Measurements from ENCODE around the gene SLC25A47. TPM values are rescaled to one million over a fixed set of nuclear protein-coding genes. Genes with fewer than 3 reads are reported as not detected.
A peak's percentile ranks its signal among the peaks of the same experiment; 100 is the strongest.
"Not testable (repeated sequence)": the region's sequence is repeated elsewhere in the genome, so short reads cannot be mapped to it uniquely, and the experiment has no call there.

Gene SLC25A47
- total and polyA plus RNA-seq, 3 donors from 2014 or later: 0.37 to 0.87 (median 0.78) TPM

DNA sequence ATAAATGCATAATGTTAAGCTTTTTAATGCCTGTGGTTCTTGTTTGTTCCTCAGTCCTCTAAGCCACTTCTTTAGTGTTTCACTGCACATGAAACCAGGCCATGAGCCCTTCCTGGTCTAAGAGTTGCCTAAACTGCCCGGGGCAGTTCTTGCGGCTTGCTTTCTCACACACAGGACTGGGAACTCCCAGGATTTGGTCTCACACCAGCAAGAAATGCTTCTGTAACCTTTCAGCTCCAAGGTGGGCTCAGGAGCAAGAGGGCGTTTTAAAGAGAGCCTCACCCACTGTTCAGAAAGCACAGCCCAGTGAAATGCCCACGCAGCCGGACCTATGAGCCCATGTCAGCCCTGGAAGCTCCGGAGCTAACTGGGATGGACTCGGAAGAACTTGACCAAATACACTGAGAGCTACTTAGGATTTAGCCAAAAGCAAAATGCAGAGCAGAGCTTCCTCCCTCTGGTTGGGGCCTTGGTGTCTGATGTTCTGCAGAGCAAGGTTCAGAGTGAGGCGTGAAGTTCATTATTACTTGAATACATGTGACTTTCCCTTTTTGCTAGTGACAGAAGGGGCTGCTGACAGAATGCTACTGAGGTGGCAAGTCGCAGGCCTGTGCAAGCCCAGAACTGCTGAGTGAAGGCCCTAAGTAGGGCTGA is 40.2 kb upstream of the SLC25A47 start:
- 75 to 92% methylated on average over 9 of the region's 9 CpGs for WGBS, 2 donors
- Histone ChIP-seq H3K4me1 (peaks cover 17% of the 10 kb centered on the region), H3K36me3 (ENCODE audit: low read depth, missing control alignments) (no peaks in the 10 kb centered on the region), H3K9me3 (no peaks in the 10 kb centered on the region), H3K27me3 (no peaks in the 10 kb centered on the region), H3K27ac (no peak overlapping the region), H3K4me3 (no peak overlapping the region)
- DNase-seq: no peak
- intact Hi-C loops (cut with DNase I; ENCODE audit: low total_unique reads): no loop called here
- TF ChIP-seq POLR2A (IDR thresholded peaks at IDR 0.05): no peak
- TF ChIP-seq CTCF (IDR thresholded peaks at IDR 0.05): no peak

DNA sequence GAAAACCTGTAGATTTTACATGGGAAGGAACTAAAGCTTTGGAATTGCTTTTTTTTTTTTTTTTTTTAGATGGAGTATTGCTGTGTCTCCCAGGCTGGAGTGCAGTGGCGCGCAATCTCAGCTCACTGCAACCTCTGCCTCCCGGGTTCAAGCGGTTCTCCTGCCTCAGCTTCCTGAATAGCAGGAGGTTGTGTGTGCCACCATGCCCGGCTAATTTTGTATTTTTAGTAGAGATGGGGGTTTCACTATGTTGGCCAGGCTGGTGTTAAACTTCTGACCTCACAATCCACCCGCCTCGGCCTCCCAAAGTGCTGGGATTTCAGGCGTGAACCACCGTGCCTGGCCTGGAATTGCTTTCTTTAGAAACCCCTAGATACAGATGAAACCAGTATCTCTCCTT is 39.7 kb upstream of the SLC25A47 start:
- intact Hi-C loops (cut with DNase I; ENCODE audit: low total_unique reads); H3K9me3 ChIP-seq; DNase-seq; H3K27ac ChIP-seq; H3K36me3 ChIP-seq (ENCODE audit: low read depth, missing control alignments); H3K27me3 ChIP-seq; H3K4me3 ChIP-seq: not testable (repeated sequence)
- WGBS, 2 donors: 90 to 96% methylated on average over 9 of the region's 9 CpGs
- peaks cover 18% of the 10 kb centered on the region for H3K4me1 ChIP-seq

GRCh38 chr14:100283984-100284881 is 38.9 kb upstream of the SLC25A47 start:
- intact Hi-C loops (cut with DNase I; ENCODE audit: low total_unique reads): no loop called here
- peaks cover 26% of the 10 kb centered on the region for H3K4me1 ChIP-seq
- H3K27me3 ChIP-seq: no peaks in the 10 kb centered on the region
- no peak for TF ChIP-seq CTCF (IDR thresholded peaks at IDR 0.05)
- no peaks in the 10 kb centered on the region for H3K36me3 ChIP-seq (ENCODE audit: low read depth, missing control alignments)
- H3K4me3 ChIP-seq: peak overlapping the region; percentile 78 to 87
- H3K9me3 ChIP-seq: no peaks in the 10 kb centered on the region
- DNase-seq: no peak
- WGBS, 2 donors: 38 to 50% methylated on average over 26 of the region's 26 CpGs
- H3K27ac ChIP-seq: peak overlapping the region in 1 of 2 donors; percentile 94

DNA sequence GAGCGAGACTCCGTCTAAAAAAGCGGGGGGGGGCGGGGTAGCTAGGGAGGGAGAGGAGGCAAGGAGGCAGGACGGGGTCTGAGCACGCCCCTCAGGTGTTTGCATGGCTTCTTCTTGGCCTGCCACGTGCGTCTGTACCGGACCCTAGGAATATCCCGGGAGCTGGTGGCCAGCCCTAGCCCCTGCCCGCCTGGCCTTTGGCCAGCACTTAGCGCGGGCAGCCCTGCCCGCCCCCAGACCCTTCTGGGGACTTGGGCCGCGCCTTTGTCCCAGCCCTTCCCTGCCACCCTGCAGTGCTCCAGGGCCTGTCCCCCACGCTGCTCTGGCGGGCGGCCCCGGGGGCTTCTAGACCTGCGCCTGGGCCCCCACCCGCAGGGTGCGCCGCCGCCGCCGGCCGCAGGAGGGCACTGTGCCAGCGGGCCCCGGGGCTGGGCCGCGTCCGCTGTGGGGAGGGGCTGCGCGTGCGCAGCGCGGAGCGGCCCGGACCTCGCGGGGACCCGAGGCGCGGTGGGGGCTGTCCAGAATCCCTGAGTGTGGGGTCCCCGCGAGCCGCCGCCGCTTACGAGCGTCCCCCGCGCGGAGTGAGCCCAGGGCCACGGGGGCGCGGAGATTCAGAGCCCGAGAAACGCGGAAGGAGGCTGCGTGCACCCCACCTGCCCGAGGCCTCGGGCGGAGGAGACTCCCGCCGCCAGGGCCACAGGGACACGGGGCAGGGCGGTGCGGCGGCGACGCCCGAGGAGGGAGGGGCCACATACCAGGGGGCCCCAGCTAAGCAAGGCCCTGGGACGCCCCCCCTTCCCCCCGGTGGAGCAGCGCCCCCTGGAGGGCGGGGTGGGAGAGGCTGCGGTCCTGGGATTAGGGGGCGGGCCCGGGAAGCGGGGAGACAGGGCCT is 37.9 kb upstream of the SLC25A47 start:
- Histone ChIP-seq H3K36me3 (ENCODE audit: low read depth, missing control alignments) (no peaks in the 10 kb centered on the region), H3K27ac (peak overlapping the region; percentile 91 to 94), H3K27me3 (no peaks in the 10 kb centered on the region), H3K4me3 (peak overlapping the region; percentile 78 to 87), H3K4me1 (peaks cover 37% of the 10 kb centered on the region), H3K9me3 (no peaks in the 10 kb centered on the region)
- WGBS, 2 donors: 1 to 2% methylated on average over 5 to 75 of the region's 82 CpGs
- peak; percentile 71 for DNase-seq
- TF ChIP-seq POLR2A (IDR thresholded peaks at IDR 0.05): no peak
- TF ChIP-seq CTCF (IDR thresholded peaks at IDR 0.05): peak; percentile 77 to 92 (median 78)
- intact Hi-C loops (cut with DNase I; ENCODE audit: low total_unique reads): no loop called here
